Trophoblast cell (in vitro differentiated cells and primary cell): ENCODE results near the gene PITPNM2.

Source experiments
- DNase-seq, 2 donors: peaks; one replicate each; pipeline ENCODE4 v3.0.0-alpha.2; 2016
- H2AFZ ChIP-seq: 2 replicates; pipeline ENCODE4 v1.6.1; 2013; ENCODE audit warnings: low read length, moderate library complexity, mild to moderate bottlenecking; ENCODE audit not compliant: insufficient read depth, poor library complexity
- H2AK5ac ChIP-seq: 2 replicates; pipeline ENCODE4 v1.6.1; 2013; ENCODE audit warnings: mild to moderate bottlenecking, low read length
- H2BK120ac ChIP-seq: 2 replicates; pipeline ENCODE4 v1.6.1; 2013; ENCODE audit warnings: low read length, mild to moderate bottlenecking, moderate library complexity; ENCODE audit not compliant: insufficient read depth, poor library complexity
- H2BK12ac ChIP-seq: 2 replicates; pipeline ENCODE4 v1.6.1; 2013; ENCODE audit warnings: mild to moderate bottlenecking, low read length, moderate library complexity
- H2BK5ac ChIP-seq: 2 replicates; pipeline ENCODE4 v1.6.1; 2013; ENCODE audit warnings: low read length, low read depth, moderate library complexity, mild to moderate bottlenecking; ENCODE audit not compliant: poor library complexity
- H3K14ac ChIP-seq: 2 replicates; pipeline ENCODE4 v1.6.1; 2013; ENCODE audit warnings: mild to moderate bottlenecking, low read length
- H3K18ac ChIP-seq: 2 replicates; pipeline ENCODE4 v1.6.1; 2013; ENCODE audit warnings: mild to moderate bottlenecking, low read length
- H3K23ac ChIP-seq: 2 replicates; pipeline ENCODE4 v1.6.1; 2013; ENCODE audit warnings: low read length
- H3K27ac ChIP-seq: 2 replicates; pipeline ENCODE4 v1.5.1; 2013; ENCODE audit warnings: low read depth, mild to moderate bottlenecking, inconsistent platforms, low read length, moderate library complexity
- H3K27me3 ChIP-seq: 2 replicates; pipeline ENCODE4 v1.6.1; 2013; ENCODE audit warnings: inconsistent platforms, mild to moderate bottlenecking, low read length, moderate library complexity; ENCODE audit not compliant: insufficient read depth
- H3K36me3 ChIP-seq, 2 experiments: 1 replicate in 1 of 2; 2 replicates in 1 of 2; pipeline ENCODE4 v1.6.1; 2013; ENCODE audit warnings: low read length in 2 of 2, mild to moderate bottlenecking in 2 of 2, moderate library complexity in 1 of 2; ENCODE audit not compliant: insufficient read depth in 2 of 2, control insufficient read depth in 1 of 2
- H3K4ac ChIP-seq: 2 replicates; pipeline ENCODE4 v1.6.1; 2013; ENCODE audit warnings: low read depth, mild to moderate bottlenecking, low read length, moderate library complexity
- H3K4me1 ChIP-seq, 2 experiments: 1 replicate in 1 of 2; 2 replicates in 1 of 2; pipeline ENCODE4 v1.6.1; 2013; ENCODE audit warnings: low read length in 2 of 2, mild to moderate bottlenecking in 2 of 2, moderate library complexity in 1 of 2; ENCODE audit not compliant: insufficient read depth in 2 of 2, control insufficient read depth in 1 of 2
- H3K4me2 ChIP-seq: 2 replicates; pipeline ENCODE4 v1.6.1; 2013; ENCODE audit warnings: inconsistent platforms, mild to moderate bottlenecking, low read length, moderate library complexity
- H3K4me3 ChIP-seq: 2 replicates; pipeline ENCODE4 v1.5.1; 2013; ENCODE audit warnings: mild to moderate bottlenecking, low read depth, low read length, inconsistent platforms
- H3K79me1 ChIP-seq: one replicate; pipeline ENCODE4 v1.6.1; 2013; ENCODE audit warnings: low read length
- H3K79me2 ChIP-seq: 2 replicates; pipeline ENCODE4 v1.6.1; 2013; ENCODE audit warnings: low read length, mild to moderate bottlenecking; ENCODE audit not compliant: control insufficient read depth, insufficient read depth, poor library complexity
- H3K9ac ChIP-seq: 2 replicates; pipeline ENCODE4 v1.6.1; 2013; ENCODE audit warnings: mild to moderate bottlenecking, low read length
- H3K9me3 ChIP-seq: 2 replicates; pipeline ENCODE4 v1.6.1; 2013; ENCODE audit warnings: low read depth, mild to moderate bottlenecking, control low read depth, inconsistent platforms, low read length; ENCODE audit not compliant: insufficient read depth
- H4K12ac ChIP-seq: 2 replicates; pipeline ENCODE4 v1.6.1; 2013; ENCODE audit warnings: low read depth, mild to moderate bottlenecking, low read length, moderate library complexity
- H4K8ac ChIP-seq: 2 replicates; pipeline ENCODE4 v1.6.1; 2013; ENCODE audit warnings: low read depth, mild to moderate bottlenecking, low read length, moderate library complexity
- H4K91ac ChIP-seq: one replicate; pipeline ENCODE4 v1.6.1; 2013; ENCODE audit warnings: low read depth, mild to moderate bottlenecking, low read length, moderate library complexity
- WGBS: extraction: QIAGEN DNeasy Blood & Tissue Kit; methylation state at CpG from one replicate; pipeline ENCODE4 v1.1.7; 2013; ENCODE audit warnings: missing lambda C conversion rate; ENCODE audit not compliant: insufficient read length, insufficient coverage; ENCODE audit errors: extremely low coverage; 5-methylcytosine and 5-hydroxymethylcytosine counted together

PITPNM2 gene

DNA sequence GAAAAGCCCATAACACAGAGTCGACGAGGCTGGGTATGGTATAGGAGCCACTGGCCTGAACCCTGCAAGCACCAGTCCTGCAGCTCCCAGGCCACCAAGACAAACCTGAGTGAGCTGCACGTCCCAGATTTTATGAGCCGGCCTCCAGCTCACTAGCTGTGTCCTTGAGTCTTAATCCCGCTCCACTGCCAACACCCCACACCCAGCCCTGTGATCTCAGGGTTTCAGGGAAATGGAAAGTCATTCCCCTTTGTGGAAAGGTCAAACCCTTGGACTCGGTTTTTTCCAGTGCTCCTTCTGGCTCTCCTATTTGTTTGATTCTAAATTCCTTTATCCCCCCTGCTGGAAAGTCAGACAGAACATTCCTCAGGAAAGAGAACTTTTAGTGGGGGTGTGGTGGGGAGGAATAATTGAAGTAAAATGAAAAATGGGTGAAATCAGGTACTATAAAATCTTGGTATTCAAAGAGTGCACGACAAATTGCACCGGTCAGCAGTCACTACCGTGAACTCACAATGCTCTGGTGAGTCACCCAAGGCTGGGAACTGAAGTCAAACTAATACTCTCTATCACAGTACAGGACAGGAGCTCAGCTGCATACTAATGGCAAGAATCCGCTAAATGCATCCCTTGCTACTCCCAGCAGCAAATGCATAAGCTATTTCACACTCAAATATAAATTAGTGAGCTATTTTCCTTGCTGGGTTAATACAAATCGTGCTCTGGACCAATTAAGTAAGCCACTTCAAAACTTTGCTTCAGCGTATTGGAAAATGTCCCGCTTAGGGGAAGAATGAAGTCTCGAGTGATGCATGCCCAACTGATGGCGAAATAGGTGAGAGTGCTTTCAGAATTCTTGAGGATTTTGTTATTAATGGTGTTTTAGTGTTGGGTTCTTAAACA, 9.0 kb downstream of the PITPNM2 start:
- WGBS = no CpG with 5 or more reads among the region's 15 CpGs
- Histone ChIP-seq H3K4me2 (no peak overlapping the region), H2BK12ac (no peak overlapping the region), H3K27ac (no peak overlapping the region), H2BK120ac (no peak overlapping the region), H3K18ac (no peak overlapping the region), H2AK5ac (no peak overlapping the region), H4K8ac (no peak overlapping the region), H3K4ac (no peak overlapping the region), H3K36me3 (no peaks in the 10 kb centered on the region), H3K23ac (no peak overlapping the region), H3K27me3 (no peaks in the 10 kb centered on the region), H3K4me3 (no peak overlapping the region), H3K9me3 (no peaks in the 10 kb centered on the region), H4K12ac (no peak overlapping the region), H3K14ac (no peak overlapping the region), H3K9ac (no peak overlapping the region), H2AFZ (no peak overlapping the region), H3K79me2 (no peaks in the 10 kb centered on the region), H4K91ac (no peak overlapping the region), H3K79me1 (no peaks in the 10 kb centered on the region), H3K4me1 (peaks cover 7 to 14% of the 10 kb centered on the region in 2 experiments), H2BK5ac (no peak overlapping the region)
- peak in 1 of 2 donors; percentile 60 for DNase-seq

DNA sequence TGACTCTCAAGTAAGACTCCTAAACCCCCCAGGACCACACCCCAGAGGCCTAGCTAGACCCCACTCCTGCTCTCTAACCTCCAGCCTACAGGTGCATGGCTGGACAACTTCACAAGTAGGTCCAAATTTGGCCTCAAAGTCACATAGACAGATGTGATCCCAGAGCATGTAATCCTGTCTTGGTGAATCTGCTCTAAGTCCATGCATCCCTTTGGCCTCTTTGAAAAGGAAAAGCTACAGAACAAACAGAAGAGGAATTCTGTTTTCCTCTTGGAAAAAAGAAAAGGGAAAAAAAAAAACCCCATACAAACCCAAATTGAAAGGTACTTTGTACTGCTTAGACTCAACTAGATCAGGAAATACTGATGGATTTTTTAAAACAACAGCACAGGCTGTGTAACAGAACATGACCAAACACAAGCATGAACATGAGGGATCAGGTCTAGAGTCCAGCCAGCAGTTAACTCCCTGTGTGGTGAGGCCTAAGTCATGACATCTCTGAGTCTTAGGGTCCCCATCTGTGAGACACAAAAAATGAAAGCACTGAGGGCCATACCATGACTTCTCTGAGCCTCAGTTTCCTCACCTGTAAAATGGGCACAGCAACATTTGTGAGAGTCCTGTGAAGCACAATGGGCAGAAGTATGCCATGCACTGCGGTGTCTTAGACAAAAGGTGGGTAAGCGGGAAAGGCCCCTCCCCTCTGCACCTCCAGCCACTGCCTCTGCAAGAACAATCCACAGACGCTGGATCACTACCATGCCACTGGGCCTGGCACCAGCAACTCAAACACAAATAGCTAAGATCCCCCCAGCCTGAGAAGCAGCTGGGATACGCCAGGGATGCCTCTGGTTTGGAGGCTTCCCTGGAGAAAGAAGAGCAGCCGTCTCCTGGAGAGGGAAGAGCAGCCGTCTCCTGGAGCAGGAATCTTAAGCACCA, 9.9 kb downstream of the PITPNM2 start:
- H3K27me3 ChIP-seq = no peaks in the 10 kb centered on the region
- no peak overlapping the region for H2BK12ac ChIP-seq
- no peak overlapping the region for H3K14ac ChIP-seq
- H2AFZ ChIP-seq = no peak overlapping the region
- no peaks in the 10 kb centered on the region for H3K9me3 ChIP-seq
- no peaks in the 10 kb centered on the region for H3K36me3 ChIP-seq
- H2AK5ac ChIP-seq = no peak overlapping the region
- H3K79me1 ChIP-seq = no peaks in the 10 kb centered on the region
- H3K79me2 ChIP-seq = no peaks in the 10 kb centered on the region
- DNase-seq = no peak
- H4K12ac ChIP-seq = no peak overlapping the region
- H3K4me2 ChIP-seq = no peak overlapping the region
- no peak overlapping the region for H3K4me3 ChIP-seq
- H4K91ac ChIP-seq = no peak overlapping the region
- no peak overlapping the region for H3K18ac ChIP-seq
- H2BK5ac ChIP-seq = no peak overlapping the region
- no peak overlapping the region for H4K8ac ChIP-seq
- peaks cover 7 to 14% of the 10 kb centered on the region in 2 experiments for H3K4me1 ChIP-seq
- H3K23ac ChIP-seq = no peak overlapping the region
- WGBS = no CpG with 5 or more reads among the region's 6 CpGs
- H2BK120ac ChIP-seq = no peak overlapping the region
- no peak overlapping the region for H3K27ac ChIP-seq
- H3K9ac ChIP-seq = no peak overlapping the region
- no peak overlapping the region for H3K4ac ChIP-seq

DNA sequence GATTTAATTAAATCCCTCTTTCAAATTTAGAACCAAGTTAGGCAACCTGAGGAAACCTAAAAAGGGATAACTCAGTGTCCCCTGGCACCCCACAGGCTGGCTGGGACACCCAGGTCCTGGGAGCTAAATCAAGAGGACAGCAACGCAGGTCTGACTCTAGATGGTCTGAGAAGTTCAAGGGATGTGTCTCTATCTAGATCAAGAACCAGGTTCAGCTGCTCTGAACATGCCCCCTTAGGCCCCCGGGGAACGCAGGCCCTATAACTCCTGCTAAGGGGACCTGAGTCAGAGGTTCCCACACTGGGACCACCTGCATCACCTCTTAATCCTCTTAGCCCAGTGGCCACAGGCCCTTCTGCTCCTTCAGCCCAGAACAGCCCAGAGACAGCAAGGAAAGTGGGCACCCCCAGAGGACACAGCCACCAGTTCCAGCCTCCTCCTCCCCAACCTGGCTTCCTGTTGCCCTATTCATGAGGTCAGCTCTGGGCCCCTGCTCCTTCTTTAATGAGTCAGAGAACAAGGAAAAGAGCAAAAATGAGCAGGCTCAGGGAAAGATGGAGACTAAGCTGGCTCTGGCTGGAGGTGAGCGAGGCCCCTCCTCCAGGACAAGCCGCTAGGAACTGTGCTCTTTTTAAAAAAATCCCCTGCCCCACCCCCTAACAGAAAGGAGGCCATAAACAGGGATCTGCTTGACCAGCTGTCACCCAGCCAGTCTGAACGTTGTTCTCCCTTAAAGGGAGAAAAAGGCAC, 10.8 kb downstream of the PITPNM2 start:
- Histone ChIP-seq H4K8ac (no peak overlapping the region), H3K9me3 (no peaks in the 10 kb centered on the region), H4K91ac (no peak overlapping the region), H3K4me2 (no peak overlapping the region), H3K23ac (no peak overlapping the region), H3K79me2 (no peaks in the 10 kb centered on the region), H3K14ac (no peak overlapping the region), H3K4ac (no peak overlapping the region), H2AK5ac (no peak overlapping the region), H3K9ac (no peak overlapping the region), H3K27me3 (no peaks in the 10 kb centered on the region), H3K4me3 (no peak overlapping the region), H3K18ac (no peak overlapping the region), H2BK5ac (no peak overlapping the region), H4K12ac (no peak overlapping the region), H3K4me1 (peaks cover 7 to 14% of the 10 kb centered on the region in 2 experiments), H2BK12ac (no peak overlapping the region), H3K79me1 (no peaks in the 10 kb centered on the region), H3K36me3 (no peaks in the 10 kb centered on the region), H2AFZ (no peak overlapping the region), H2BK120ac (no peak overlapping the region), H3K27ac (no peak overlapping the region)
- no peak for DNase-seq
- no CpG with 5 or more reads among the region's 6 CpGs for WGBS

DNA sequence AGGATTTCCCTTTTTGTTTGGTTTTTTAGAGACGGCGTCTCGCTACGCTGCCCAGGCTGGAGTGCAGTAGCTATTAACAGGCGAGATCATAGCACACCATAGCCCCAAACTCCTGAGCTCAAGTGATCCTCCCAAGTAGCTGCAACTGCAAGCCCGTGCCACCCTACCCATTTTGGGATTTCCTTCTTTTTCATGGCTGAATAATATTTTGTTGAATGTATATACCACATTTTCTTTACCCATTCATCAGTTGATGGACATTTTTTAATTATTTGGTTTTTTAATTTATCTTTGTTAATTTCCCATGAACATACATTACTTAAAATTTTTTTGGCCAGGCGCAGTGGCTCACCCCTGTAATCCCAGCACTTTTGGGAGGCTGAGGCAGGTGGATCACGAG, 15.2 kb downstream of the PITPNM2 start:
- H3K4me1 ChIP-seq = peaks cover 18 to 27% of the 10 kb centered on the region in 2 experiments
- H3K9ac ChIP-seq = no peak overlapping the region
- no peak overlapping the region for H2BK12ac ChIP-seq
- H4K91ac ChIP-seq = no peak overlapping the region
- WGBS = no CpG with 5 or more reads among the region's 8 CpGs
- H3K79me2 ChIP-seq = no peaks in the 10 kb centered on the region
- no peak overlapping the region for H4K12ac ChIP-seq
- DNase-seq = no peak
- no peak overlapping the region for H2BK120ac ChIP-seq
- no peaks in the 10 kb centered on the region for H3K36me3 ChIP-seq
- peaks cover 9% of the 10 kb centered on the region for H3K79me1 ChIP-seq
- H3K27ac ChIP-seq = no peak overlapping the region
- no peak overlapping the region for H2AFZ ChIP-seq
- H3K14ac ChIP-seq = no peak overlapping the region
- no peak overlapping the region for H4K8ac ChIP-seq
- H3K23ac ChIP-seq = no peak overlapping the region
- H3K27me3 ChIP-seq = no peaks in the 10 kb centered on the region
- H3K9me3 ChIP-seq = no peaks in the 10 kb centered on the region
- H3K4me3 ChIP-seq = no peak overlapping the region
- no peak overlapping the region for H3K18ac ChIP-seq
- H2BK5ac ChIP-seq = no peak overlapping the region
- H3K4me2 ChIP-seq = no peak overlapping the region
- H2AK5ac ChIP-seq = no peak overlapping the region
- H3K4ac ChIP-seq = no peak overlapping the region
